ENCODE measurements around the gene ARHGEF26.

DNA sequence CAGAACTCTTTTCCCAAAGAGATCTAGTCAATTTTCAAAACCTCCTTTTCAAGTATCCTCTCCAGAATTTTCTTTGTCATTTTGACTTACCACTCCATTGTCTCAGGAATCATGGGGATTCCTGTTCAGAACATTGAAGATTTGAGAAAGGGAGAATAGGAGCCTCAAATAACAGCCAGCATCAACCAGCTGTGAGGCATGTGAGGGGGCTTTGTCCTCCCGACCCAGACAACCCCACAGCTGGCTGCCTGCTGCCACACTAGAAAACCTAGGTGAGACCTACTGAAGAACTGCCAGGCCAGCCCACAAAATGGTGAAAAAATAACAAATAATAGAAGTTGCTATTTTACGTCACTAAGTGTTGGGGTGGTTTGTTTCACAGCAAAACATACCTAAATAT lies 5.9 kb upstream of the ARHGEF26 start:
- TF ChIP-seq, protein P1, sequence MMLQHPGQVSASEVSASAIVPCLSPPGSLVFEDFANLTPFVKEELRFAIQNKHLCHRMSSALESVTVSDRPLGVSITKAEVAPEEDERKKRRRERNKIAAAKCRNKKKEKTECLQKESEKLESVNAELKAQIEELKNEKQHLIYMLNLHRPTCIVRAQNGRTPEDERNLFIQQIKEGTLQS (IDR thresholded peaks at IDR 0.05): no peak
- TF ChIP-seq, protein P2, sequence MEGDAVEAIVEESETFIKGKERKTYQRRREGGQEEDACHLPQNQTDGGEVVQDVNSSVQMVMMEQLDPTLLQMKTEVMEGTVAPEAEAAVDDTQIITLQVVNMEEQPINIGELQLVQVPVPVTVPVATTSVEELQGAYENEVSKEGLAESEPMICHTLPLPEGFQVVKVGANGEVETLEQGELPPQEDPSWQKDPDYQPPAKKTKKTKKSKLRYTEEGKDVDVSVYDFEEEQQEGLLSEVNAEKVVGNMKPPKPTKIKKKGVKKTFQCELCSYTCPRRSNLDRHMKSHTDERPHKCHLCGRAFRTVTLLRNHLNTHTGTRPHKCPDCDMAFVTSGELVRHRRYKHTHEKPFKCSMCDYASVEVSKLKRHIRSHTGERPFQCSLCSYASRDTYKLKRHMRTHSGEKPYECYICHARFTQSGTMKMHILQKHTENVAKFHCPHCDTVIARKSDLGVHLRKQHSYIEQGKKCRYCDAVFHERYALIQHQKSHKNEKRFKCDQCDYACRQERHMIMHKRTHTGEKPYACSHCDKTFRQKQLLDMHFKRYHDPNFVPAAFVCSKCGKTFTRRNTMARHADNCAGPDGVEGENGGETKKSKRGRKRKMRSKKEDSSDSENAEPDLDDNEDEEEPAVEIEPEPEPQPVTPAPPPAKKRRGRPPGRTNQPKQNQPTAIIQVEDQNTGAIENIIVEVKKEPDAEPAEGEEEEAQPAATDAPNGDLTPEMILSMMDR (IDR thresholded peaks at IDR 0.05 in 2 of 3, conservative IDR thresholded peaks at IDR 0.05 in 1 of 3; ENCODE audit: borderline replicate concordance in 1 of 3, insufficient read depth in 1 of 3, low read depth in 2 of 3, low read length in 2 of 3): no peak

Measured in HCT116 (cell line).